HepG2 (cell line): ENCODE results near the gene SYP. TPM values are rescaled to one million over a fixed set of nuclear protein-coding genes. Genes with fewer than 3 reads are reported as not detected.

ENCODE experiments used
- ATF6 ChIP-seq: sonication (generic); formaldehyde crosslinking; conservative IDR thresholded peaks from 2 replicates; pipeline ENCODE4 v1.4.0; 2020; ENCODE audit warnings: missing genetic modification reagents
- GABPA ChIP-seq, 2 experiments: IDR thresholded peaks; 2 replicates each; pipeline ENCODE4 v1.6.1; 2011 to 2016; ENCODE audit warnings: low read depth in 2 of 2, low read length in 1 of 2, missing biosample characterization in 1 of 2, missing genetic modification characterization in 1 of 2
- HNF1A ChIP-seq, 2 experiments: sonication (generic) in 1 of 2; formaldehyde crosslinking in 1 of 2; IDR thresholded peaks; 2 replicates each; pipeline versions ENCODE4 v1.4.0 to v1.6.1; 2016 to 2020; ENCODE audit warnings: borderline replicate concordance in 1 of 2, low read depth in 1 of 2, mild to moderate bottlenecking in 1 of 2, missing genetic modification reagents in 1 of 2
- MIXL1 ChIP-seq: IDR thresholded peaks from 2 replicates; pipeline ENCODE4 v1.6.1; 2016
- SMAD3 ChIP-seq: sonication (generic); formaldehyde crosslinking; IDR thresholded peaks from 2 replicates; pipeline ENCODE4 v1.4.0; 2020; ENCODE audit warnings: missing genetic modification reagents
- SOX5 ChIP-seq: IDR thresholded peaks from 2 replicates; pipeline ENCODE4 v1.6.1; 2016; ENCODE audit warnings: borderline replicate concordance
- ZNF724P ChIP-seq: sonication (generic); formaldehyde crosslinking; IDR thresholded peaks from 2 replicates; pipeline ENCODE4 v1.8.0; 2022; ENCODE audit warnings: missing genetic modification reagents, borderline replicate concordance
- ZNF749 ChIP-seq: sonication (generic); formaldehyde crosslinking; IDR thresholded peaks from 2 replicates; pipeline ENCODE4 v1.8.0; 2022; ENCODE audit warnings: mild to moderate bottlenecking, missing genetic modification reagents, moderate library complexity, borderline replicate concordance
- polyA plus RNA-seq, 8 experiments: library from polyadenylated mRNA; depleted of rRNA in 3 of 8; stranded (reverse) in 7 of 8; unstranded in 1 of 8; fragments of >200 nt; fragmentation: Illumina TruSeq in 4 of 8; extraction: Trizol in 4 of 8; gene quantifications; 2 replicates each; pipeline versions ENCODE4 v1.2.1 to v1.2.3, GENCODE V29; 2011 to 2016; ENCODE audit warnings: low read depth in 4 of 8, missing spikeins in 1 of 8, mixed read lengths in 1 of 8; ENCODE audit not compliant: insufficient read depth in 1 of 8
- total RNA-seq, 5 experiments: library from RNA; depleted of rRNA; stranded (reverse); fragments of >200 nt; fragmentation: Illumina TruSeq; extraction: Trizol; gene quantifications; 2 replicates each; pipeline ENCODE4 v1.2.3, GENCODE V29; 2016; ENCODE audit warnings: low read depth in 1 of 5
- TF ChIP-seq, protein P1 (sequence below): sonication (generic); formaldehyde crosslinking; IDR thresholded peaks from 2 replicates; pipeline ENCODE4 v1.9.0; 2021; ENCODE audit warnings: mild to moderate bottlenecking, missing genetic modification reagents
- TF ChIP-seq, protein P2 (sequence below): sonication (generic); formaldehyde crosslinking; IDR thresholded peaks from 2 replicates; pipeline ENCODE4 v1.8.1; 2023; ENCODE audit warnings: missing genetic modification reagents, mild to moderate bottlenecking, borderline replicate concordance
- TF ChIP-seq, protein P3 (sequence below): sonication (generic); formaldehyde crosslinking; IDR thresholded peaks from 2 replicates; pipeline ENCODE4 v1.4.0; 2020; ENCODE audit warnings: missing genetic modification reagents

Gene SYP
- total and polyA plus RNA-seq, 2 of the 13 experiments (the other 11 are each of a cell fraction or from before 2014, with no cell fraction given): 2.0 to 2.5 TPM

- TF ChIP-seq, protein P1, sequence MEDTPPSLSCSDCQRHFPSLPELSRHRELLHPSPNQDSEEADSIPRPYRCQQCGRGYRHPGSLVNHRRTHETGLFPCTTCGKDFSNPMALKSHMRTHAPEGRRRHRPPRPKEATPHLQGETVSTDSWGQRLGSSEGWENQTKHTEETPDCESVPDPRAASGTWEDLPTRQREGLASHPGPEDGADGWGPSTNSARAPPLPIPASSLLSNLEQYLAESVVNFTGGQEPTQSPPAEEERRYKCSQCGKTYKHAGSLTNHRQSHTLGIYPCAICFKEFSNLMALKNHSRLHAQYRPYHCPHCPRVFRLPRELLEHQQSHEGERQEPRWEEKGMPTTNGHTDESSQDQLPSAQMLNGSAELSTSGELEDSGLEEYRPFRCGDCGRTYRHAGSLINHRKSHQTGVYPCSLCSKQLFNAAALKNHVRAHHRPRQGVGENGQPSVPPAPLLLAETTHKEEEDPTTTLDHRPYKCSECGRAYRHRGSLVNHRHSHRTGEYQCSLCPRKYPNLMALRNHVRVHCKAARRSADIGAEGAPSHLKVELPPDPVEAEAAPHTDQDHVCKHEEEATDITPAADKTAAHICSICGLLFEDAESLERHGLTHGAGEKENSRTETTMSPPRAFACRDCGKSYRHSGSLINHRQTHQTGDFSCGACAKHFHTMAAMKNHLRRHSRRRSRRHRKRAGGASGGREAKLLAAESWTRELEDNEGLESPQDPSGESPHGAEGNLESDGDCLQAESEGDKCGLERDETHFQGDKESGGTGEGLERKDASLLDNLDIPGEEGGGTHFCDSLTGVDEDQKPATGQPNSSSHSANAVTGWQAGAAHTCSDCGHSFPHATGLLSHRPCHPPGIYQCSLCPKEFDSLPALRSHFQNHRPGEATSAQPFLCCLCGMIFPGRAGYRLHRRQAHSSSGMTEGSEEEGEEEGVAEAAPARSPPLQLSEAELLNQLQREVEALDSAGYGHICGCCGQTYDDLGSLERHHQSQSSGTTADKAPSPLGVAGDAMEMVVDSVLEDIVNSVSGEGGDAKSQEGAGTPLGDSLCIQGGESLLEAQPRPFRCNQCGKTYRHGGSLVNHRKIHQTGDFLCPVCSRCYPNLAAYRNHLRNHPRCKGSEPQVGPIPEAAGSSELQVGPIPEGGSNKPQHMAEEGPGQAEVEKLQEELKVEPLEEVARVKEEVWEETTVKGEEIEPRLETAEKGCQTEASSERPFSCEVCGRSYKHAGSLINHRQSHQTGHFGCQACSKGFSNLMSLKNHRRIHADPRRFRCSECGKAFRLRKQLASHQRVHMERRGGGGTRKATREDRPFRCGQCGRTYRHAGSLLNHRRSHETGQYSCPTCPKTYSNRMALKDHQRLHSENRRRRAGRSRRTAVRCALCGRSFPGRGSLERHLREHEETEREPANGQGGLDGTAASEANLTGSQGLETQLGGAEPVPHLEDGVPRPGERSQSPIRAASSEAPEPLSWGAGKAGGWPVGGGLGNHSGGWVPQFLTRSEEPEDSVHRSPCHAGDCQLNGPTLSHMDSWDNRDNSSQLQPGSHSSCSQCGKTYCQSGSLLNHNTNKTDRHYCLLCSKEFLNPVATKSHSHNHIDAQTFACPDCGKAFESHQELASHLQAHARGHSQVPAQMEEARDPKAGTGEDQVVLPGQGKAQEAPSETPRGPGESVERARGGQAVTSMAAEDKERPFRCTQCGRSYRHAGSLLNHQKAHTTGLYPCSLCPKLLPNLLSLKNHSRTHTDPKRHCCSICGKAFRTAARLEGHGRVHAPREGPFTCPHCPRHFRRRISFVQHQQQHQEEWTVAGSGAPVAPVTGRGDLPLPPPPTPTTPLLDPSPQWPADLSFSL (CRISPR knock-in tag): no peak
- TF ChIP-seq ATF6 (0 out of 2 replicates have a peak, but pooled peaks have one; percentile 53), GABPA (IDR thresholded peaks at IDR 0.05; ENCODE audit: low read depth, low read length) (no peak), GABPA (CRISPR knock-in tag; IDR thresholded peaks at IDR 0.05; ENCODE audit: low read depth) (no peak), SOX5 (peak; percentile 47; the same call in 1 of the 2 replicates), ZNF724P (no peak; the same call in 1 of the 2 replicates), HNF1A (IDR thresholded peaks at IDR 0.05; ENCODE audit: low read depth) (no peak), HNF1A (CRISPR knock-in tag; IDR thresholded peaks at IDR 0.05; ENCODE audit: borderline replicate concordance) (peak; percentile 32; the same call in 1 of the 2 replicates), ZNF749 (peak; percentile 70; the same call in 1 of the 2 replicates), SMAD3 (CRISPR knock-in tag) (0 out of 2 replicates have a peak, but pooled peaks have one; percentile 33), MIXL1 (CRISPR knock-in tag) (0 out of 2 replicates have a peak, but pooled peaks have one; percentile 25)
- TF ChIP-seq, protein P2, sequence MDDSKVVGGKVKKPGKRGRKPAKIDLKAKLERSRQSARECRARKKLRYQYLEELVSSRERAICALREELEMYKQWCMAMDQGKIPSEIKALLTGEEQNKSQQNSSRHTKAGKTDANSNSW: no peak
- TF ChIP-seq, protein P3, sequence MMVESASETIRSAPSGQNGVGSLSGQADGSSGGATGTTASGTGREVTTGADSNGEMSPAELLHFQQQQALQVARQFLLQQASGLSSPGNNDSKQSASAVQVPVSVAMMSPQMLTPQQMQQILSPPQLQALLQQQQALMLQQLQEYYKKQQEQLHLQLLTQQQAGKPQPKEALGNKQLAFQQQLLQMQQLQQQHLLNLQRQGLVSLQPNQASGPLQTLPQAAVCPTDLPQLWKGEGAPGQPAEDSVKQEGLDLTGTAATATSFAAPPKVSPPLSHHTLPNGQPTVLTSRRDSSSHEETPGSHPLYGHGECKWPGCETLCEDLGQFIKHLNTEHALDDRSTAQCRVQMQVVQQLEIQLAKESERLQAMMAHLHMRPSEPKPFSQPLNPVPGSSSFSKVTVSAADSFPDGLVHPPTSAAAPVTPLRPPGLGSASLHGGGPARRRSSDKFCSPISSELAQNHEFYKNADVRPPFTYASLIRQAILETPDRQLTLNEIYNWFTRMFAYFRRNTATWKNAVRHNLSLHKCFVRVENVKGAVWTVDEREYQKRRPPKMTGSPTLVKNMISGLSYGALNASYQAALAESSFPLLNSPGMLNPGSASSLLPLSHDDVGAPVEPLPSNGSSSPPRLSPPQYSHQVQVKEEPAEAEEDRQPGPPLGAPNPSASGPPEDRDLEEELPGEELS (CRISPR knock-in tag): peak; percentile 40; the same call in 1 of the 2 replicates
These were observed at the start of gene SYP (continued) for GRCh38 chrX:49199906-49200771.
